K562 (cell line): ENCODE results near the gene SMNDC1. TPM values are rescaled to one million over a fixed set of nuclear protein-coding genes. Genes with fewer than 3 reads are reported as not detected.

Source experiments
- ATF3 ChIP-seq, 2 experiments: fragments of 450-650 bp in 1 of 2; sonication (generic) in 1 of 2; formaldehyde crosslinking in 1 of 2; IDR thresholded peaks in 1 of 2; conservative IDR thresholded peaks in 1 of 2; 2 replicates each; pipeline versions ENCODE4 v1.6.1 to v1.8.1; 2016 to 2023; ENCODE audit warnings: mild to moderate bottlenecking in 2 of 2, moderate library complexity in 2 of 2, inconsistent platforms in 1 of 2, missing genetic modification reagents in 1 of 2
- C11orf30 ChIP-seq: fragments of 450-650 bp; IDR thresholded peaks from 2 replicates; pipeline ENCODE4 v1.6.1; 2016; ENCODE audit warnings: low read depth, mild to moderate bottlenecking
- CXXC5 ChIP-seq: fragments of 250-450 bp; sonication (Bioruptor Pico); IDR thresholded peaks from 2 replicates; pipeline ENCODE4 v1.8.0; 2022; ENCODE audit warnings: inconsistent platforms, mild to moderate bottlenecking, moderate library complexity
- DDX20 ChIP-seq: fragments of 450-650 bp; IDR thresholded peaks from 2 replicates; pipeline ENCODE4 v1.6.1; 2016; ENCODE audit warnings: missing genetic modification characterization, low read depth, mild to moderate bottlenecking, missing compliant biosample characterization, moderate library complexity
- HCFC1 ChIP-seq: IDR thresholded peaks from 2 replicates; pipeline ENCODE4 v1.6.1; 2012; ENCODE audit warnings: low read depth, low read length, improper control_type of control experiment
- HLTF ChIP-seq: fragments of 450-650 bp; IDR thresholded peaks from 2 replicates; pipeline ENCODE4 v1.6.1; 2016
- HMGN3 ChIP-seq: IDR thresholded peaks from 2 replicates; pipeline ENCODE4 v1.6.1; 2011; ENCODE audit warnings: borderline replicate concordance, low read depth, mild to moderate bottlenecking, mixed read lengths, low read length; ENCODE audit not compliant: insufficient read length; ENCODE audit errors: extremely low read depth
- HNRNPH1 ChIP-seq: fragments of 200-400 bp; formaldehyde crosslinking; optimal IDR thresholded peaks from 2 replicates; pipeline ENCODE3; 2017; ENCODE audit warnings: low read depth, mild to moderate bottlenecking, low read length, moderate library complexity
- PBX2 ChIP-seq, 2 experiments: IDR thresholded peaks in 1 of 2; conservative IDR thresholded peaks in 1 of 2; 2 replicates each; pipeline ENCODE4 v1.6.1; 2016; ENCODE audit warnings: low read depth in 2 of 2, mild to moderate bottlenecking in 1 of 2, missing compliant biosample characterization in 1 of 2, missing genetic modification characterization in 1 of 2, moderate library complexity in 1 of 2
- POLR2H ChIP-seq: IDR thresholded peaks from 2 replicates; pipeline ENCODE4 v1.6.1; 2016; ENCODE audit warnings: missing genetic modification characterization, low read depth, mild to moderate bottlenecking, control low read depth, missing compliant biosample characterization, moderate library complexity
- RBFOX2 ChIP-seq: fragments of 200-400 bp; formaldehyde crosslinking; IDR thresholded peaks from 2 replicates; pipeline ENCODE4 v1.6.1; 2017; ENCODE audit warnings: low read depth, mild to moderate bottlenecking, low read length, moderate library complexity
- SIN3A ChIP-seq, 2 experiments: fragments of 150-350 bp in 1 of 2; IDR thresholded peaks; 2 replicates each; pipeline ENCODE4 v1.6.1; 2011 to 2016; ENCODE audit warnings: borderline replicate concordance in 2 of 2, low read depth in 2 of 2, low read length in 2 of 2, mild to moderate bottlenecking in 2 of 2, moderate library complexity in 2 of 2; ENCODE audit not compliant: control insufficient read depth in 1 of 2
- SMAD1 ChIP-seq: fragments of 150-350 bp; IDR thresholded peaks from 2 replicates; pipeline ENCODE4 v1.6.1; 2014; ENCODE audit warnings: low read length, low read depth; ENCODE audit not compliant: partially characterized antibody
- ZBTB7A ChIP-seq: IDR thresholded peaks from 2 replicates; pipeline ENCODE4 v1.6.1; 2011; ENCODE audit warnings: low read depth, mild to moderate bottlenecking, low read length, moderate library complexity, borderline replicate concordance; ENCODE audit not compliant: control insufficient read depth
- ZNF12 ChIP-seq: sonication (generic); formaldehyde crosslinking; IDR thresholded peaks from 2 replicates; pipeline ENCODE4 v1.4.0; 2020; ENCODE audit warnings: mild to moderate bottlenecking, missing genetic modification reagents
- ZNF232 ChIP-seq: sonication (generic); formaldehyde crosslinking; IDR thresholded peaks from 2 replicates; pipeline ENCODE4 v1.8.0; 2022; ENCODE audit warnings: mild to moderate bottlenecking, missing genetic modification reagents
- ZNF253 ChIP-seq: fragments of 250-450 bp; sonication (Bioruptor Pico); conservative IDR thresholded peaks from 2 replicates; pipeline ENCODE4 v1.6.1; 2021; ENCODE audit warnings: mild to moderate bottlenecking
- ZNF609 ChIP-seq: sonication (generic); formaldehyde crosslinking; IDR thresholded peaks from 2 replicates; pipeline ENCODE4 v1.8.1; 2023; ENCODE audit warnings: missing genetic modification reagents, mild to moderate bottlenecking, borderline replicate concordance
- polyA plus RNA-seq, 8 experiments: library from polyadenylated mRNA; depleted of rRNA in 4 of 8; stranded (reverse) in 5 of 8; unstranded in 3 of 8; fragments of >200 nt; fragmentation: Nextera tagmentation in 2 of 8; fragmentation: Illumina TruSeq in 1 of 8; extraction: Ambion mirVana in 2 of 8; extraction: Trizol in 1 of 8; gene quantifications; 2 replicates each; pipeline versions ENCODE4 v1.2.1 to v1.2.3, GENCODE V29; 2011 to 2014; ENCODE audit warnings: inconsistent platforms in 1 of 8, missing spikeins in 1 of 8
- total RNA-seq, 7 experiments: library from RNA; depleted of rRNA in 6 of 7; stranded (reverse); fragments of >200 nt in 6 of 7; fragmentation: Illumina TruSeq in 2 of 7; extraction: Trizol in 2 of 7; gene quantifications; 2 replicates each; pipeline versions ENCODE4 v1.2.1 to v1.2.3, GENCODE V29; 2011 to 2021; ENCODE audit warnings: low replicate concordance in 1 of 7

SMNDC1 gene
- total and polyA plus RNA-seq, 9 of the 15 experiments (the other 6 are each of a cell fraction or from before 2014, with no cell fraction given), result 6.8 to 35.8 (median 12.3) TPM

GRCh38 chr10:110304780-110305421, at the start of gene SMNDC1 (continued):
- TF ChIP-seq ZNF253, result no peak
- TF ChIP-seq DDX20, result no peak
- peak; percentile 84 for TF ChIP-seq RBFOX2
- no peak for TF ChIP-seq ZBTB7A
- TF ChIP-seq HLTF, result no peak
- peak; percentile 28; the same call in 1 of the 2 replicates for TF ChIP-seq HCFC1
- TF ChIP-seq C11orf30, result 0 out of 2 replicates have a peak, but pooled peaks have one; percentile 40
- no peak for TF ChIP-seq ZNF609 (CRISPR knock-in tag)
- no peak for TF ChIP-seq HNRNPH1
- no peak for TF ChIP-seq ZNF232 (CRISPR knock-in tag)
- no peak for TF ChIP-seq ATF3 (IDR thresholded peaks at IDR 0.05)
- TF ChIP-seq ATF3 (CRISPR knock-in tag; conservative IDR thresholded peaks at IDR 0.05), result no peak
- TF ChIP-seq CXXC5 (CRISPR knock-in tag), result peak; percentile 51; the same call in 1 of the 2 replicates
- no peak for TF ChIP-seq ZNF12 (CRISPR knock-in tag)
- TF ChIP-seq HMGN3, result no peak
- TF ChIP-seq SMAD1, result no peak
- no peak for TF ChIP-seq PBX2 (CRISPR knock-in tag; IDR thresholded peaks at IDR 0.05; ENCODE audit: low read depth)
- TF ChIP-seq PBX2 (tag; conservative IDR thresholded peaks at IDR 0.05; ENCODE audit: low read depth), result no peak
- no peak; a peak in 1 of 4 replicates for TF ChIP-seq SIN3A (IDR thresholded peaks at IDR 0.05; ENCODE audit: borderline replicate concordance in 2 of 2, control insufficient read depth in 1 of 2, low read depth in 2 of 2, low read length in 2 of 2)
- TF ChIP-seq POLR2H (tag), result peak; percentile 74
